Stomach smooth muscle (tissue), 2 donors: ENCODE data around the gene LGALS8.
A peak's percentile ranks its signal among the peaks of the same experiment; 100 is the strongest.

Source experiments
- H3K27ac ChIP-seq: one replicate; pipeline ENCODE4 v1.7.0; 2013; ENCODE audit warnings: mild to moderate bottlenecking, low read length, inconsistent platforms
- H3K27me3 ChIP-seq, 2 donors: one replicate each; pipeline ENCODE4 v1.7.0; 2013; ENCODE audit warnings: low read length in 2 of 2; ENCODE audit not compliant: insufficient read depth in 2 of 2, control insufficient read depth in 1 of 2
- H3K36me3 ChIP-seq, 2 donors: one replicate each; pipeline ENCODE4 v1.7.0; 2013; ENCODE audit warnings: low read length in 2 of 2; ENCODE audit not compliant: control insufficient read depth in 2 of 2, insufficient read depth in 2 of 2
- H3K4me1 ChIP-seq: one replicate; pipeline ENCODE4 v1.7.0; 2013; ENCODE audit warnings: low read length; ENCODE audit not compliant: control insufficient read depth, insufficient read depth
- H3K4me3 ChIP-seq, 2 donors: one replicate each; pipeline ENCODE4 v1.7.0; 2013; ENCODE audit warnings: low read length in 2 of 2
- H3K9ac ChIP-seq, 2 donors: one replicate each; pipeline ENCODE4 v1.7.0; 2013; ENCODE audit warnings: low read length in 2 of 2, mild to moderate bottlenecking in 1 of 2
- H3K9me3 ChIP-seq, 2 donors: one replicate each; pipeline ENCODE4 v1.7.0; 2013; ENCODE audit warnings: low read length in 2 of 2; ENCODE audit not compliant: control insufficient read depth in 2 of 2
- donor health status: healthy.
- donor health status: Pancreatic carcinoma.

Gene LGALS8

DNA sequence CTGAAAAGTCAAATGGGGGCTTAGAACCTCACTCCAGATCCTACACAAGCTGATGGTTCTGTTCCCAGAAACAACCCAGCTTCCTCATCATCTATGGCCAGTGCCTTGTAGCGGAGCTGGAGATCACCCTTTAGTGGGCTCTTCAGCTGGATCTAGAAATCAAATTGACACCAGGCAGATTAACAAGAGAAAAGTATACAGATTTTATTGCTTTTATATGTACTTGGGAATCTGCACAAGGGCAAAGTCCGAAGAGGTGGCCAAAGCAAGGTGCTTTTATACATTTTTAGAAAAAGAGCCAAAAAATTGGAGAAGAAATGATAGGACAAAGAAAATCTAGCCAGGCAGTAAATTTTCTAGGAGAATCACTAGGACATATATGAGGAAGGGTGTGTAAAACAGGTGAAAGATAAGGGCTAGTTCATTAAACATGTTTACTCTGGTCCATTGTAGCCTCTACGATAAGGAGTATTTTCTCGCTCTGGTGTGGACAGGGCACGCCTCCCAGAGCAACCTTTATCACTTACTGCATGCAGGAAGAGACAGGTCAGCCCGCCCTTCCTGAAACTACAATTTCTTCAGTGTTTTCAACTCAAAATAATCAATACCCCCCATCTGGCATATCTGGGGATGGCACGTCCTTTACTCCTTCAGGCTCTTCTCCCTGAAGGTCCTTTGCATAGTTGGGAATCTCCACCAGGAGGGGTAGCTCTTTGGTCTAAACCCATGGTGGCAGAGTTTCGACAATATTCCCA lies 14.0 kb upstream of the LGALS8 start:
- Histone ChIP-seq H3K36me3 (no peaks in the 10 kb centered on the region), H3K27ac (no peak overlapping the region), H3K9me3 (no peaks in the 10 kb centered on the region), H3K4me1 (no peaks in the 10 kb centered on the region), H3K27me3 (no peaks in the 10 kb centered on the region), H3K4me3 (no peak overlapping the region), H3K9ac (no peak overlapping the region)

DNA sequence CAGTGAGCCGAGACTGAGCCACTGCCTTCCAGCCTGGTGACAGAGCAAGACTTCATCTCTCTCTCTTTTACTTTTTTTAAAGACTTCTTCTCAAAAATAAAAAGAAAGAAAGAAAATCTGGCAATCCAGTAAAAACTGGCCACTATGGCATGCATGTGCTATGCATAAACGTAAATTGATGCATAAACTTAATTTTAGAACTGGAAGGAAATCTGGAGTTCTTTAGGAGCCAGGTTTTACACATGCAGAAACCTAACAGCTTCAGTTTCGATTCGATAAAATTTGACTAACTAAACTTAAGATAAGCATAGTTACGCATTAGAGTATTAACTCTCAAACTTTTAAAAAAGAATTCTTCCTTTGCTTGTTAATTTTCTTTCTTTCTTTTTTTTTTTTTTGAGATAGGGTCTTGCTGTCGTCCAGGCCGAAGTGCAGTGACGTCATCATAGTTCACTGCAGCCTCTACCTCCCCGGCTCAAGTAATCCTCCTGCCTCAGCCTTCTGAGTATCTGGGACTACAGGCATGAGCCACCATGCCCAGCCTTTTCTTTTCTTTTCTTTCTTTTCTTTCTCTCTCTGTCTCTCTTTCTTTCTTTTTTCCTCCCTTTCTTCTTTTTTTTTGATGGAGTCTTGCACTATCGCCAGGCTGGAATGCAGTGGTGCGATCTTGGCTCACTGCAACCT lies 11.9 kb upstream of the LGALS8 start:
- H3K4me3 ChIP-seq, result no peak overlapping the region
- no peak overlapping the region for H3K9ac ChIP-seq
- no peaks in the 10 kb centered on the region for H3K4me1 ChIP-seq
- no peaks in the 10 kb centered on the region for H3K27me3 ChIP-seq
- H3K27ac ChIP-seq, result no peak overlapping the region
- no peaks in the 10 kb centered on the region for H3K9me3 ChIP-seq
- no peaks in the 10 kb centered on the region for H3K36me3 ChIP-seq

DNA sequence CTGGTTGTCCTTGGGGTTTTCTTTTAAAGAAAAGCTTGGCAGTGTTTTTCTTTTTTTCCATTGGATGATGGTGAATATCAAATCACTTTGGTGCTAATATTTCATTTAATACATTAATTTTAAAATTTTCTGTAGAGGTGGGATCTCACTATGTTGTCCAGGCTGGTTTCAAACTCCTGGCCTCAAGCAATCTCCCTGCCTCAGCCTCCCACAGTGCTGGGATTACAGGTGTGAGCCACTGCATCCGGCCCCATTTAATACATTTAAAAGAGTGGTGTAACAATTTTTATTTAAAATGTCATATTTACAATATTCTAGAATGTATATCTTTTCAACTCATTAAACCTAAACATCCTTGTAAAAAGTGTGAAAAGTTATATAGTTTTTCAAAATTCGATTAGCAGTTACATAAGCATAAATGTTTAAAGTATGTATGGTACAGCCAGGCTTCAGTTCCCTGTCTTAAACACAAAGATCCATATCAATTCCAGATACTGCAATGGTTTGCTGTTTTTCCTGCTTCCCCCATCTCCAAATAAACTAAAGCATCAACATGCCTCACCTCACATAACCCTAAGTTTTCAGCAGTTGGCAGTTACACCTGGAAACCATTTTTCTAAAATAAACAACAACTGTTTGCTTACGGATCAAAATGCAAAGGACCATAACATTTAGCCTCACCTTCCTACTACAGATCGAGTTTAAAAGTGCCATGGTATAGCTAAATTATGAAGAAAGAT lies 8.9 kb upstream of the LGALS8 start:
- H3K36me3 ChIP-seq, result no peaks in the 10 kb centered on the region

DNA sequence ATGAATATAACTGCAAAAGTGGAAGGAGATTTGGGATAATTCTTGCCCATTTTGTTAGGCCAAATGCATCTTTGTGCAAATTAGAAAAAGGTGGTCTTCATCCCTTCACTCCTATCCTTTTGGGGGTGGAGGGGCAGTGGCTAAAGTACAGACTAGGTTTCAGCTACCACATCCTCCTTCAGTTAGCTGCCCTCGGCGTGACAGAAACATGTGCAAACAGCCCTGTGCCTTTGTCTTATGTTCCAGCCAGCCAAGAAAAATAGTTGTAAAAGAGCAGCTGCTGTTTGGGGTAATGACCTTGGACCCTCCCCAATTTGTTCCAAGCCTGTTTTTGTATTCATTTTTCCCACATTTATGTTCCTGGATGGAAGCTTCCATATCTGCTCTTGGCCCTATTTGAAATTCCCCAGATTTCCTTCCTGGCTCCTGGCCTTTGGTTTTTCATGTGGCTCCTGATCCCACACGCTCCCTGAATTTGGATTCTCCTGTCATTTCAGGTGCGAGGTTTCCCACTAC lies 8.3 kb upstream of the LGALS8 start:
- no peak overlapping the region for H3K27ac ChIP-seq
- no peaks in the 10 kb centered on the region for H3K27me3 ChIP-seq
- H3K4me3 ChIP-seq, result no peak overlapping the region
- no peaks in the 10 kb centered on the region for H3K9me3 ChIP-seq
- H3K36me3 ChIP-seq, result no peaks in the 10 kb centered on the region
- no peaks in the 10 kb centered on the region for H3K4me1 ChIP-seq
- no peak overlapping the region for H3K9ac ChIP-seq

More for the DNA sequence above, 8.9 kb upstream of the LGALS8 start:
- no peaks in the 10 kb centered on the region for H3K27me3 ChIP-seq
- no peak overlapping the region for H3K27ac ChIP-seq
- H3K9ac ChIP-seq, result no peak overlapping the region
- H3K4me1 ChIP-seq, result no peaks in the 10 kb centered on the region
- no peaks in the 10 kb centered on the region for H3K9me3 ChIP-seq
- no peak overlapping the region for H3K4me3 ChIP-seq

DNA sequence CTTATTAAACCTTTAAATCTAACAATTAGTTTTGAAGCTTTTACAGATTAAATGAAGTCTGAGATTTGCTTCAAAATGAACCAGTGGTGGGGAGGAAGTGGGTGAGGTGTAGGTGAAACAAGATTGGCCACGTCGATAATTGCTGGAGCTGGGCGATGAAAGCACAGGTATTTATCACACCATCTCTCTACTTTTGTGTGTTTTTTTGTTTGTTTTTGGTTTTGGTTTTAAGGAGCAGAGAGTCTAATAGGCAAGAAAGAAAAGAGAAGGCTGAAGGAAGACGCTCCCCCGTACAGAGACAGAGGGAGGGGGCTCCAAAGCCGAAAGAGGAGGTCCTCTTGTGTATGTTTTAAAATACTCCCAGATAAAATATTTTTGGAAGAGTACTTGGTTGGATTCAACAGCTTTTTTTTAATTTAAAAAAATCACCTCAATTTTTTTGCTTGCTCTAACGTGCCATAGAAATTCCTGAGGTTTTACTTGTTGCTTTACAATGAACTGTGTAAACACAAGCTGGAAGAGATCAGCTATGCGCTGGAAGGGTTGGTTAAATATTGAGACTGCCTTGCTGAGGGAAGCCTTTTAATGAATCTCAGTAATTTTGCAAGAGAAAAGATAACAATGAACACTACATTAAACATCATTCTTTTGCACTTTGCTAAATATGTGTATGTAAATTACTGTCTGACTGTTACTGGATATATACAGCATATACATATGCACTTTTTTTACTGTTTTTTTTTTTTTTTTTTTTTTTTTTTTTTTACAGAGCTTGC lies 6.7 kb upstream of the LGALS8 start:
- H3K9ac ChIP-seq, result no peak overlapping the region
- H3K9me3 ChIP-seq, result no peaks in the 10 kb centered on the region
- no peaks in the 10 kb centered on the region for H3K36me3 ChIP-seq
- H3K4me3 ChIP-seq, result no peak overlapping the region
- no peak overlapping the region for H3K27ac ChIP-seq
- no peaks in the 10 kb centered on the region for H3K4me1 ChIP-seq
- H3K27me3 ChIP-seq, result no peaks in the 10 kb centered on the region

DNA sequence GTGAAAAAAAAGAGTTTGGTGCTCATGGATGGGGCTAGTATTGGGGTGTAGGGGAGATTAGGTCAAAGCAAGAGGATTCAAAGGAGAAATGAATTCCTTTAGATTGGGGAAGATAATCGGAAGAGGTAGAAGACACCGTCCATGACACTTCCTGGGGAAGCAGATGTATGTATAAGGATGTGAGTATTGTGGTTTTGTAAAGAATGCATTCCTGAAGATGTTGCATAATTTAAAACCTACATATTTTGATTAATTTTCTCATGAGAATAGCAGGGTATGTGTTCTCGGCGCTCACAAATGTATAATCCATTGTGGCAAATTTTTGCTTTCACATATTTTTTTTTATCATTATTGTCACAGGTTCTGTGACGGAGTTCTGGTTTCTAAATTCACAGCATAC lies 5.5 kb upstream of the LGALS8 start:
- Histone ChIP-seq H3K9ac (no peak overlapping the region), H3K9me3 (no peaks in the 10 kb centered on the region), H3K4me3 (no peak overlapping the region), H3K27ac (no peak overlapping the region), H3K27me3 (no peaks in the 10 kb centered on the region), H3K36me3 (no peaks in the 10 kb centered on the region), H3K4me1 (no peaks in the 10 kb centered on the region)

DNA sequence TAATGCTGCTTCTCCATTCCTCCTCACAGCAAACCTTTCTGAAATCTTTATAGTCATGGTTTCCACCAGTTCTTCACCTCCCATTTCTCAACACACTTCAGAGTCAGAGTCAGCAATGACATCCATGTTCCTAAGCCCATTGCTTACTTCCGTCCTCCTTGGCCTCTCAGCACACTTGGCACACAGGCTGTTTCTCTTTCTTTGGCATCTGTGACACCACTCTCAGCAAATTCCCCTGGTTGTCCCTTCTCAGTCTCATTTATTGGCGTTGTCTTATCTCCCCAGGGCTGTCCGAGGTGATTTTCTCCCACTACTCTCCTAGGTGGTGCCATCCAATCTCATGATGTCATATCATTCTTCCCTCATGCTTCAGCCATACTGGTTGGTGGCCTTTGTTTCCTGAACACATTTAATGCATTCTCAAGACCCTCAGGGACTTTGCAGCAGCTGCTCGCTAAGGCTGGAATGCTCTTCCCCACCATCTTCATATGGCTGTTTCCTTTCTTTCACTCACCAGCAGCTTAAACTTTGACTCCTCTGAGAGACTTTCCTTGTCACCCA lies 3.3 kb upstream of the LGALS8 start:
- no peaks in the 10 kb centered on the region for H3K36me3 ChIP-seq

DNA sequence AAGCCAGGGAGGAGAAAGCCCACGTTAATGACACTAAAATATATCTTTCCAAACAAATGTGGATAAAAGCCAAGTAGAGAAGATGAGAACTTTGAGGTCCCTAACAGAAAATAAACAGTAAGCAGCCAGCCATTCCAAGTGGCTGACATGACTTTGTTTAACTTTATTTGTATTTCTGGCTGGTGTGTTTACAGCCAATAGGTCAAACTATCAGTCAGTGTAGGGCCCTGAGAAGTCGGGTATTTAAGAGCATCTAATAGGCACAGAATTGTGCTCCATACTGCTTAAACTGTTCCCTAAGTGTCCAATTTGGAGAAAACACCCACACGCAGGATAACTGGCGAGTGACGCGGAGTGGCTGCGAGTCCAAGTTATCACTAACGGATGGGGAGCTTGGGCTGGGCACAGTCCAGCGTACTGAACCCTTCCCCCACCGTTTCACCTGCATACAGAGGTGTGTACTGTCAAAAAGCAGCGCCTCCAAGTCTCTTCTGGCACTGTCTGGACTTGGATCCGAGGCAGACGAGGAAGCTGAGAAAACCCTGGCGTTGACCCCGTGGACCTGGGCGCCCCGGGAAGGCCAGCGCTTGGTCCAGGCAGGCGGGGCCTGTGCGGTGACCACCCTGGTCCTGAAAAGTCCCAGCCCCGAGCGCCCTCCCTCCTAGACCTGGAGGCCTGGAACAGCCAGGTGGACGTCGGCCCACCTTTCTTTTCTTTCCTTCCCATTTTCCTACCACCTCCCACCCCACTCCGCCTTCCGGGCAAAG lies 662 bp upstream of the LGALS8 start:
- H3K27ac ChIP-seq, result peak overlapping the region; percentile 75
- peaks cover 8% of the 10 kb centered on the region for H3K4me1 ChIP-seq
- H3K9ac ChIP-seq, result peak overlapping the region; percentile 65 to 90
- no peaks in the 10 kb centered on the region for H3K9me3 ChIP-seq
- H3K27me3 ChIP-seq, result no peaks in the 10 kb centered on the region
- peak overlapping the region; percentile 75 to 98 for H3K4me3 ChIP-seq
- H3K36me3 ChIP-seq, result peaks cover 4 to 9% of the 10 kb centered on the region in 2 donors

More for the DNA sequence above, 3.3 kb upstream of the LGALS8 start:
- Histone ChIP-seq H3K27me3 (no peaks in the 10 kb centered on the region), H3K9ac (no peak overlapping the region), H3K4me1 (peaks cover 8% of the 10 kb centered on the region), H3K9me3 (no peaks in the 10 kb centered on the region), H3K27ac (no peak overlapping the region), H3K4me3 (no peak overlapping the region)

DNA sequence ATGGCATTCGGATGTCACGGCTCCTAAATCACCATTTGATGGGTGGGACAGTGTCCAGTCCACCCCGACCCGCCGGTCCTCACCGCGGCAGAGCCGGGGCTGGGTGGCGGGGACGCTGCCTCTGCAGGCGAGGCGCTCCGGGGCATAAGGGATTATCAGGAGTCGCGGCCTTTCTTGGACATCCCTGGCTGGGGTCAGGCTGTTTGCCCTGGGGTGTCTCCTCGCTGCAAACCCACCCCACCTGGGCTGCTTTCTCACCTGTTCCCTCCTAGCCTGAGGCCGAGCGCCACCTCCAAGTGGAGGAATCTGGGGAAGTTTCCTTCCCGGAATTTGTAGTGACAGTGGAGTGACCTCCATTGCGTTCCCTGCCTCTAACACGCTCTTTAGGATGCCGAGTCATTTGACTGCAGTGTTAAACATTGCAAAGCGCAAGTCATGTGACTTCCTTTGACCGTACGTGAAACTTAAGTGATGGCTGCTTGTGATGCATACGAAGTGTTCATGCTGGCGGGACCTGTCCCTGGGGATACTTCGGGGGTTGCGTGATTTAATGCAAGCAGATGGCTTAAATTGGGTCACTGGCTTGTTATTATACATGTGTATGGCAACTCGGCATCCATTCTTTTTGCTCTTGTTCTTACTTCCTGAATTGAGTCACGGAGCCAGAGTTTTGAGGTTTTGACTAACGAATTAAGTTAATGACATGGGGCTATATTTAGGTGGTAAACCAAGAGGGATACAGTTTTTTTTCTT lies 536 bp downstream of the LGALS8 start:
- Histone ChIP-seq H3K27me3 (no peaks in the 10 kb centered on the region), H3K9ac (peak overlapping the region; percentile 65 to 90), H3K36me3 (peaks cover 4 to 9% of the 10 kb centered on the region in 2 donors), H3K4me3 (peak overlapping the region; percentile 75 to 98), H3K27ac (peak overlapping the region; percentile 75), H3K9me3 (no peaks in the 10 kb centered on the region), H3K4me1 (peaks cover 8% of the 10 kb centered on the region)
